ENCODE measurements around the gene SLC25A28.

SLC25A28 gene

GRCh38 chr10:99620711-99621453 is 643 bp upstream of the SLC25A28 start:
- DNase-seq (ENCODE audit: extremely low spot score) = peak; percentile 79
- no peak for TF ChIP-seq CTCF (IDR thresholded peaks at IDR 0.05; ENCODE audit: control extremely low read depth, extremely low read depth, low read depth, missing control alignments)
- CTCF ChIA-PET = interaction anchor here (0.7 to 3.8 kb wide), 8 partner anchors 9 to 91 kb away, joined by 3 to 16 read pairs (median 5); no protein-coding TSS in a partner anchor
- POLR2A ChIA-PET = interaction anchor here (1.0 to 1.2 kb wide), 2 partner anchors 38 kb away, joined by 4 read pairs; partner anchors contain the start of gene ENTPD7

GRCh38 chr10:99619090-99619800 is 994 bp downstream of the SLC25A28 start:
- POLR2A ChIA-PET = interaction anchor here (1.5 kb wide), 1 partner anchor 40 kb away, joined by 4 read pairs; the partner anchor contains the start of gene ENTPD7
- CTCF ChIA-PET = interaction anchor here (1.2 to 3.8 kb wide), 4 partner anchors 10 to 227 kb away, joined by 3 to 11 read pairs (median 6); no protein-coding TSS in a partner anchor
- DNase-seq (ENCODE audit: extremely low spot score) = peak; percentile 32
- TF ChIP-seq CTCF (IDR thresholded peaks at IDR 0.05; ENCODE audit: control extremely low read depth, extremely low read depth, low read depth, missing control alignments) = no peak

GRCh38 chr10:99617696-99618095 is 2.5 kb downstream of the SLC25A28 start:
- POLR2A ChIA-PET = no interaction called here
- no peak for DNase-seq (ENCODE audit: extremely low spot score)
- CTCF ChIA-PET = interaction anchor here (1.2 to 7.0 kb wide), 6 partner anchors 9 to 224 kb away, joined by 4 to 50 read pairs (median 8); partner anchors contain the start of gene ENTPD7
- TF ChIP-seq CTCF (IDR thresholded peaks at IDR 0.05; ENCODE audit: control extremely low read depth, extremely low read depth, low read depth, missing control alignments) = no peak

- no peak for TF ChIP-seq CTCF (IDR thresholded peaks at IDR 0.05; ENCODE audit: control extremely low read depth, extremely low read depth, low read depth, missing control alignments)
- CTCF ChIA-PET = interaction anchor here (0.9 to 7.0 kb wide), 10 partner anchors 10 to 222 kb away, joined by 3 to 64 read pairs (median 5); no protein-coding TSS in a partner anchor
- DNase-seq (ENCODE audit: extremely low spot score) = no peak
- POLR2A ChIA-PET = no interaction called here
Observed at GRCh38 chr10:99615426-99615825, 4.8 kb downstream of the SLC25A28 start.

GRCh38 chr10:99612167-99612831 is 7.9 kb downstream of the SLC25A28 start:
- peak; percentile 69 for DNase-seq (ENCODE audit: extremely low spot score)
- peak; percentile 80 for TF ChIP-seq CTCF (IDR thresholded peaks at IDR 0.05; ENCODE audit: control extremely low read depth, extremely low read depth, low read depth, missing control alignments)
- ChIA-PET CTCF (interaction anchor here (0.7 to 7.0 kb wide), 28 partner anchors 8 to 1442 kb away, joined by 3 to 64 read pairs (median 5); partner anchors contain the start of genes ENTPD7, GOT1 and SLC25A28), POLR2A (no interaction called here)

GRCh38 chr10:99611326-99611725 is 8.9 kb downstream of the SLC25A28 start:
- POLR2A ChIA-PET = no interaction called here
- DNase-seq (ENCODE audit: extremely low spot score) = no peak
- CTCF ChIA-PET = interaction anchor here (0.6 to 7.0 kb wide), 19 partner anchors 9 to 239 kb away, joined by 3 to 64 read pairs (median 6); partner anchors contain the start of genes ENTPD7, GOT1 and SLC25A28
- TF ChIP-seq CTCF (IDR thresholded peaks at IDR 0.05; ENCODE audit: control extremely low read depth, extremely low read depth, low read depth, missing control alignments) = no peak

Measured in GM10248 (cell line).